B cell (primary cell): ENCODE measurements around the gene TMEM141. TPM values are rescaled to one million over a fixed set of nuclear protein-coding genes. Genes with fewer than 3 reads are reported as not detected.

Experiments used
- ATAC-seq: fragments of 200-7000 bp; cut with Tn5 transposase; one replicate; pipeline ENCODE4 v1.10.0; 2021; ENCODE audit warnings: low read depth, mild to moderate bottlenecking, moderate number of reproducible peaks, moderate library complexity
- CTCF ChIA-PET: fragments of 350-600 bp; sonication (Branson Sonifier 250); formaldehyde crosslinking; loops from one replicate; lab custom pipeline; 2021; ENCODE audit warnings: antibody characterized with exemption, inconsistent platforms; lab: Charles Lee
- POLR2A ChIA-PET: fragments of 350-600 bp; sonication (Branson Sonifier 250); formaldehyde crosslinking; loops from one replicate; lab custom pipeline; 2021; ENCODE audit warnings: antibody characterized with exemption; lab: Charles Lee
- DNase-seq: peaks from one replicate; pipeline ENCODE4 v3.0.0; 2013
- H2AFZ ChIP-seq: 2 replicates; pipeline ENCODE4 v1.6.1; 2012; ENCODE audit warnings: mild to moderate bottlenecking, low read depth, low read length; ENCODE audit not compliant: insufficient read depth, poor library complexity, severe bottlenecking
- H3K27ac ChIP-seq, 2 donors: 1 replicate in 1 of 2; 2 replicates in 1 of 2; pipeline ENCODE4 v1.5.1; 2012 to 2013; ENCODE audit warnings: low read length in 2 of 2, mild to moderate bottlenecking in 2 of 2, moderate library complexity in 1 of 2
- H3K27me3 ChIP-seq, 4 experiments: fragments of 200-600 bp in 1 of 4; sonication (generic) in 1 of 4; replicated peaks in 1 of 4; 1 replicate in 2 of 4; 2 replicates in 2 of 4; pipeline versions ENCODE4 v1.6.1 to v1.7.0; 2013 to 2016; ENCODE audit warnings: low read length in 3 of 4, mild to moderate bottlenecking in 2 of 4, mixed read lengths in 1 of 4, moderate library complexity in 1 of 4; ENCODE audit not compliant: insufficient read depth in 4 of 4, control insufficient read depth in 3 of 4; ENCODE audit errors: control extremely low read depth in 1 of 4
- H3K36me3 ChIP-seq, 2 experiments: replicated peaks in 1 of 2; 1 replicate in 1 of 2; 2 replicates in 1 of 2; pipeline versions ENCODE4 v1.6.1 to v1.7.1; 2013; ENCODE audit warnings: low read length in 1 of 2; ENCODE audit not compliant: insufficient read depth in 2 of 2, control insufficient read depth in 1 of 2; ENCODE audit errors: control extremely low read depth in 1 of 2, extremely low read depth in 1 of 2
- H3K4me1 ChIP-seq, 2 donors: fragments of 200-600 bp in 1 of 2; sonication (generic) in 1 of 2; 1 replicate in 1 of 2; 2 replicates in 1 of 2; pipeline versions ENCODE4 v1.5.1 to v1.6.1; 2013 to 2017; ENCODE audit warnings: low read length in 2 of 2; ENCODE audit not compliant: control insufficient read depth in 2 of 2, insufficient read depth in 2 of 2
- H3K4me2 ChIP-seq: replicated peaks from 2 replicates; pipeline ENCODE3; 2012; ENCODE audit warnings: mild to moderate bottlenecking, low read depth, low read length; ENCODE audit not compliant: poor library complexity, severe bottlenecking
- H3K4me3 ChIP-seq, 5 experiments: fragments of 200-600 bp in 1 of 5; sonication (generic) in 1 of 5; 1 replicate in 3 of 5; 2 replicates in 2 of 5; pipeline versions ENCODE4 v1.5.1 to v1.7.0; 2011 to 2016; ENCODE audit warnings: low read length in 4 of 5, mild to moderate bottlenecking in 4 of 5, low read depth in 2 of 5, control low read depth in 1 of 5, moderate library complexity in 1 of 5; ENCODE audit not compliant: insufficient read depth in 1 of 5; ENCODE audit errors: control extremely low read depth in 1 of 5, extremely low read depth in 1 of 5
- H3K79me2 ChIP-seq: fragments of 200-600 bp; sonication (generic); one replicate; pipeline ENCODE4 v1.6.0; 2016; ENCODE audit warnings: low read length; ENCODE audit not compliant: control insufficient read depth, insufficient read depth
- H3K9ac ChIP-seq: fragments of 200-600 bp; sonication (generic); 2 replicates; pipeline ENCODE4 v1.6.1; 2017; ENCODE audit warnings: mild to moderate bottlenecking, low read length, moderate library complexity
- H3K9me3 ChIP-seq, 3 donors: one replicate each; pipeline versions ENCODE4 v1.6.1 to v1.7.1; 2013; ENCODE audit warnings: low read length in 2 of 3; ENCODE audit not compliant: control insufficient read depth in 2 of 3, insufficient read depth in 1 of 3; ENCODE audit errors: control extremely low read depth in 1 of 3
- H4K20me1 ChIP-seq: 2 replicates; pipeline ENCODE4 v1.6.0; 2012; ENCODE audit warnings: mild to moderate bottlenecking, low read length; ENCODE audit not compliant: insufficient read depth, control insufficient read depth, poor library complexity, severe bottlenecking
- H3K27ac Mint-ChIP-seq: one replicate; pipeline ENCODE4 v1.8.0; 2021; ENCODE audit warnings: mixed read lengths
- H3K27me3 Mint-ChIP-seq: one replicate; pipeline ENCODE4 v1.8.0; 2021; ENCODE audit warnings: mixed read lengths
- H3K4me1 Mint-ChIP-seq: one replicate; pipeline ENCODE4 v1.8.0; 2021; ENCODE audit warnings: mixed read lengths
- H3K4me3 Mint-ChIP-seq: one replicate; pipeline ENCODE4 v1.8.0; 2021; ENCODE audit warnings: mixed read lengths
- H3K9me3 Mint-ChIP-seq: one replicate; pipeline ENCODE4 v1.8.0; 2022; ENCODE audit warnings: mixed read lengths; ENCODE audit not compliant: insufficient read depth
- EZH2 ChIP-seq: IDR thresholded peaks from 2 replicates; pipeline ENCODE4 v1.6.1; 2012; ENCODE audit warnings: borderline replicate concordance, low read depth, mild to moderate bottlenecking, moderate library complexity, low read length; ENCODE audit not compliant: insufficient read depth, poor library complexity, severe bottlenecking
- WGBS: methylation state at CpG from one replicate; pipeline ENCODE4 v1.1.5; 2013; ENCODE audit warnings: missing lambda C conversion rate; ENCODE audit not compliant: insufficient coverage; 5-methylcytosine and 5-hydroxymethylcytosine counted together
- intact Hi-C: fragments of 100-400 bp; cut with micrococcal nuclease; formaldehyde crosslinking; loops from one replicate; pipeline ENCODE4 v1.10.0; 2022
- polyA plus RNA-seq: library from polyadenylated mRNA; depleted of rRNA; stranded (reverse); fragments of >200 nt; gene quantifications from 2 replicates; pipeline ENCODE4 v1.2.3, GENCODE V29; 2012
- total RNA-seq, 2 donors: library from RNA; stranded (reverse); fragments of 120-200 nt in 1 of 2; gene quantifications; 1 replicate in 1 of 2; 2 replicates in 1 of 2; pipeline versions ENCODE4 v1.2.3 to v1.2.4, GENCODE V29; 2013 to 2022
- TF ChIP-seq, protein P1 (sequence below): fragments of 200-600 bp; IDR thresholded peaks from one replicate; pipeline ENCODE4 v1.8.0; 2022; ENCODE audit warnings: antibody characterized with exemption, mild to moderate bottlenecking

The TMEM141 gene
- total and polyA plus RNA-seq, 2 donors (not counting 1 experiment from before 2014, with no cell fraction given) = 35.7 to 60.8 TPM

DNA sequence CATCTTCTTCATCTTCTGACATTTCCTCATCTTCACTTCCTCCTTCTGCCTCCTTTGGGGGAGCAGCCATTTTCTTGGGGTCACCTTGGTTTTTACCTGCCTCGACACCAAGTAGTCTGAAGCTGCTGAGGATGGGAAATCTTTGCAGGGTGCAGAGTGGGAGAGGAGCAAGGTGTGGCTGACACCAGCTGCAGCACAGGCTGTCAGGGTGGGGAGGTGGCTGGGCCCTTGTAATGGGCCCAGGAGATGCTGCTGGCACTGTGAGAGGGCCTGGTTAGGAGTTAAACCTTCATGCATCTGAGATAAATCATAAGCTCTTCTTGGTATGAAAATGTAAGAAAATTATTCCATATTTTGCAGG lies 24.3 kb downstream of the TMEM141 start:
- DNase-seq (no peak), ATAC-seq (no peak)
- Histone ChIP-seq H4K20me1 (peaks cover 43% of the 10 kb centered on the region), H3K27ac (no peak overlapping the region), H3K27me3 (no peaks in the 10 kb centered on the region), H3K4me3 (no peak overlapping the region), H3K9ac (no peak overlapping the region), H2AFZ (no peak overlapping the region), H3K4me2 (no peak overlapping the region), H3K9me3 (no peaks in the 10 kb centered on the region), H3K36me3 (peaks cover 0 to 18% of the 10 kb centered on the region in 2 experiments), H3K79me2 (peaks cover 67% of the 10 kb centered on the region), H3K4me1 (peaks cover 9% of the 10 kb centered on the region in 2 donors)
- intact Hi-C loops = no loop called here
- H3K4me3 Mint-ChIP-seq = no peak overlapping the region
- TF ChIP-seq, protein P1, sequence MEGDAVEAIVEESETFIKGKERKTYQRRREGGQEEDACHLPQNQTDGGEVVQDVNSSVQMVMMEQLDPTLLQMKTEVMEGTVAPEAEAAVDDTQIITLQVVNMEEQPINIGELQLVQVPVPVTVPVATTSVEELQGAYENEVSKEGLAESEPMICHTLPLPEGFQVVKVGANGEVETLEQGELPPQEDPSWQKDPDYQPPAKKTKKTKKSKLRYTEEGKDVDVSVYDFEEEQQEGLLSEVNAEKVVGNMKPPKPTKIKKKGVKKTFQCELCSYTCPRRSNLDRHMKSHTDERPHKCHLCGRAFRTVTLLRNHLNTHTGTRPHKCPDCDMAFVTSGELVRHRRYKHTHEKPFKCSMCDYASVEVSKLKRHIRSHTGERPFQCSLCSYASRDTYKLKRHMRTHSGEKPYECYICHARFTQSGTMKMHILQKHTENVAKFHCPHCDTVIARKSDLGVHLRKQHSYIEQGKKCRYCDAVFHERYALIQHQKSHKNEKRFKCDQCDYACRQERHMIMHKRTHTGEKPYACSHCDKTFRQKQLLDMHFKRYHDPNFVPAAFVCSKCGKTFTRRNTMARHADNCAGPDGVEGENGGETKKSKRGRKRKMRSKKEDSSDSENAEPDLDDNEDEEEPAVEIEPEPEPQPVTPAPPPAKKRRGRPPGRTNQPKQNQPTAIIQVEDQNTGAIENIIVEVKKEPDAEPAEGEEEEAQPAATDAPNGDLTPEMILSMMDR = no peak
- TF ChIP-seq EZH2 = no peak
- H3K9me3 Mint-ChIP-seq = no peaks in the 10 kb centered on the region
- no peak overlapping the region for H3K27ac Mint-ChIP-seq
- POLR2A ChIA-PET = no interaction called here
- CTCF ChIA-PET = interaction anchor here (0.9 to 1.5 kb wide), 5 partner anchors 17 to 253 kb away, joined by 3 to 4 read pairs (median 3); partner anchors contain the start of gene AJM1
- no peaks in the 10 kb centered on the region for H3K27me3 Mint-ChIP-seq
- WGBS = 50% methylated on average over 1 of the region's 1 CpG
- H3K4me1 Mint-ChIP-seq = peaks cover 20% of the 10 kb centered on the region

DNA sequence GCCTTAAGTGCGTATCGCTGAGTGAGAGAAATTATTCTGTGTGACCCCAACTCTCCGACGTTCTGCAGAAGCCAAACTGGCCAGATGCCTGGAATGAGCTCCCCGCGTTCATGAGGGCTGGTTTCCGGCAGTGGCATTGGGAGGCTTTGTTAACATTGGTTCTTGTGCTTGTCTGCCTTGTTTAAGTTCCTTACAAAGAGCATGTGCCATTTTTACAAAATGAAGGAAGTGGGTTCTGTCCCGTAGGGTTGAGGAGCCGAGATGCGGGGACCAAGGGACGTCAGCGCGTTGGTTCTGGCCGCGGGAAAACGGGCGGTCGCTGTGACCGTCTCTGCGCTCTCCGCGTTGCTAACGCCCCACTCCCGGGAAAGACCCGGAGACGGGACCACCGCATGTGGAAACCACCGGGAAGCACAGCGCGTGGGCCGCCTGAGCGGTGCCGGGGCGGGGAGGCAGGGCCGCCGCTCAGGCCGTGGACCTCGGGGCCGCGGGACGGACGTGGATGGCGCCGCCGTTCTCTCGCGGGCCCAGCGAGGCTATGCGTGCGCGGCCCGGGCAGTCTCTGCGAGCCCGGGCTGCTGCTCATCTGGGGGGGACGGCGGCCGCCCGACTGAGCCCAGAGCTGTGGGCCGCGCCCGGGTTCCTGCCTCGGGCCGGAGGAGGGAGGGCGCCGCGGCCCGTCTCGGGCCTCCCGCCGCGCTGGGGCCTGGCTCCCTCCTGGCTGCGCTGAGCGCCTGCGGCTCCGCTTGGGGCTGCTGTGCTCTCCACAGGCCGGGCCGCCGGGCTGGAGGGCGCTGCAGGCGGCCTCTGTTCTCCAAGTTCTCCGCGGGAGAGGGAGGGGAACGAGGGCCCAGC lies 30.1 kb downstream of the TMEM141 start:
- H3K9ac ChIP-seq = no peak overlapping the region

More for the DNA sequence above, 30.1 kb downstream of the TMEM141 start:
- H3K4me1 ChIP-seq = peaks cover 0 to 4% of the 10 kb centered on the region in 2 donors
- H3K27me3 ChIP-seq = no peaks in the 10 kb centered on the region
- H3K27me3 Mint-ChIP-seq = no peaks in the 10 kb centered on the region
- TF ChIP-seq, protein P1 = no peak
- TF ChIP-seq EZH2 = no peak
- 43% methylated on average over 83 of the region's 83 CpGs for WGBS
- no peak overlapping the region for H2AFZ ChIP-seq
- peaks cover 18% of the 10 kb centered on the region for H3K79me2 ChIP-seq
- H3K4me3 Mint-ChIP-seq = no peak overlapping the region
- intact Hi-C loops = no loop called here
- peaks cover 5% of the 10 kb centered on the region for H3K4me1 Mint-ChIP-seq
- ATAC-seq (no peak), DNase-seq (no peak)
- no peak overlapping the region for H3K4me3 ChIP-seq
- H3K9me3 ChIP-seq = no peaks in the 10 kb centered on the region
- H3K27ac ChIP-seq = no peak overlapping the region
- H4K20me1 ChIP-seq = peaks cover 48% of the 10 kb centered on the region
- POLR2A ChIA-PET = no interaction called here
- H3K27ac Mint-ChIP-seq = no peak overlapping the region
- peak overlapping the region; percentile 3 for H3K4me2 ChIP-seq
- peaks cover 2 to 16% of the 10 kb centered on the region in 2 experiments for H3K36me3 ChIP-seq
- H3K9me3 Mint-ChIP-seq = no peaks in the 10 kb centered on the region
- CTCF ChIA-PET = no interaction called here
